Measurements from ENCODE around the gene TPSAB1. TPM values are rescaled to one million over a fixed set of nuclear protein-coding genes. Genes with fewer than 3 reads are reported as not detected.

The TPSAB1 gene
- total RNA-seq, 2 experiments from 2014 or later = not detected

GRCh38 chr16:1277617-1278282, 37.2 kb downstream of the TPSAB1 start:
- Mint-ChIP-seq H3K27ac (no peak overlapping the region), H3K4me1 (no peaks in the 10 kb centered on the region), H3K27me3 (peaks cover 13% of the 10 kb centered on the region), H3K9me3 (ENCODE audit: low read depth) (no peaks in the 10 kb centered on the region), H3K4me3 (no peak overlapping the region), H3K36me3 (ENCODE audit: low read depth) (no peaks in the 10 kb centered on the region)
- intact Hi-C loops (cut with DNase I, micrococcal nuclease) = no loop called here
- no peak for DNase-seq
- ChIA-PET CTCF (no interaction called here), POLR2A (no interaction called here)
- no peak for ATAC-seq

GRCh38 chr16:1278477-1278876, 38.0 kb downstream of the TPSAB1 start:
- Mint-ChIP-seq H3K36me3 (ENCODE audit: low read depth) (no peaks in the 10 kb centered on the region), H3K4me1 (no peaks in the 10 kb centered on the region), H3K27ac (no peak overlapping the region), H3K27me3 (peaks cover 10% of the 10 kb centered on the region), H3K4me3 (no peak overlapping the region), H3K9me3 (ENCODE audit: low read depth) (no peaks in the 10 kb centered on the region)
- ChIA-PET CTCF (no interaction called here), POLR2A (no interaction called here)
- intact Hi-C loops (cut with DNase I, micrococcal nuclease) = no loop called here
- ATAC-seq (no peak), DNase-seq (no peak)

- CTCF ChIA-PET = interaction anchor here (0.6 kb wide), 1 partner anchor 225 kb away, joined by 3 read pairs; no protein-coding TSS in a partner anchor
These were observed 38.8 kb downstream of the TPSAB1 start for GRCh38 chr16:1279081-1279944.

GRCh38 chr16:1279945-1280589, 39.6 kb downstream of the TPSAB1 start:
- H3K9me3 Mint-ChIP-seq (ENCODE audit: low read depth) = no peaks in the 10 kb centered on the region
- intact Hi-C loops (cut with DNase I, micrococcal nuclease) = no loop called here
- H3K4me3 Mint-ChIP-seq = no peak overlapping the region
- H3K27ac Mint-ChIP-seq = no peak overlapping the region
- H3K36me3 Mint-ChIP-seq (ENCODE audit: low read depth) = no peaks in the 10 kb centered on the region
- H3K27me3 Mint-ChIP-seq = peaks cover 12% of the 10 kb centered on the region
- ChIA-PET POLR2A (no interaction called here), CTCF (interaction anchor here (0.6 to 0.8 kb wide), 2 partner anchors 22 to 224 kb away, joined by 3 to 9 read pairs; no protein-coding TSS in a partner anchor)
- no peaks in the 10 kb centered on the region for H3K4me1 Mint-ChIP-seq
- DNase-seq (no peak), ATAC-seq (no peak)

More at GRCh38 chr16:1279081-1279944, 38.8 kb downstream of the TPSAB1 start:
- no peaks in the 10 kb centered on the region for H3K36me3 Mint-ChIP-seq (ENCODE audit: low read depth)
- no peaks in the 10 kb centered on the region for H3K4me1 Mint-ChIP-seq
- POLR2A ChIA-PET = no interaction called here
- intact Hi-C loops (cut with DNase I, micrococcal nuclease) = no loop called here
- no peak overlapping the region for H3K27ac Mint-ChIP-seq
- ATAC-seq (no peak), DNase-seq (no peak)
- H3K9me3 Mint-ChIP-seq (ENCODE audit: low read depth) = no peaks in the 10 kb centered on the region
- no peak overlapping the region for H3K4me3 Mint-ChIP-seq
- H3K27me3 Mint-ChIP-seq = peaks cover 11% of the 10 kb centered on the region

- no peak for DNase-seq
- H3K27me3 Mint-ChIP-seq = peaks cover 6% of the 10 kb centered on the region
- no peak overlapping the region for H3K27ac Mint-ChIP-seq
- H3K9me3 Mint-ChIP-seq (ENCODE audit: low read depth) = no peaks in the 10 kb centered on the region
- no peak for ATAC-seq
- H3K4me3 Mint-ChIP-seq = no peak overlapping the region
- no peaks in the 10 kb centered on the region for H3K36me3 Mint-ChIP-seq (ENCODE audit: low read depth)
- POLR2A ChIA-PET = no interaction called here
- CTCF ChIA-PET = interaction anchor here (0.8 kb wide), 1 partner anchor 21 kb away, joined by 9 read pairs; no protein-coding TSS in a partner anchor
- intact Hi-C loops (cut with DNase I, micrococcal nuclease) = no loop called here
- H3K4me1 Mint-ChIP-seq = no peaks in the 10 kb centered on the region
These were observed 40.3 kb downstream of the TPSAB1 start for GRCh38 chr16:1280783-1281182.

GRCh38 chr16:1281517-1281916, 41.0 kb downstream of the TPSAB1 start:
- intact Hi-C loops (cut with DNase I, micrococcal nuclease) = no loop called here
- no peaks in the 10 kb centered on the region for H3K4me1 Mint-ChIP-seq
- H3K27ac Mint-ChIP-seq = no peak overlapping the region
- no peak overlapping the region for H3K4me3 Mint-ChIP-seq
- POLR2A ChIA-PET = no interaction called here
- H3K36me3 Mint-ChIP-seq (ENCODE audit: low read depth) = no peaks in the 10 kb centered on the region
- CTCF ChIA-PET = no interaction called here
- H3K27me3 Mint-ChIP-seq = peaks cover 5% of the 10 kb centered on the region
- DNase-seq (no peak), ATAC-seq (no peak)
- H3K9me3 Mint-ChIP-seq (ENCODE audit: low read depth) = no peaks in the 10 kb centered on the region

- CTCF ChIA-PET = interaction anchor here (0.7 kb wide), 1 partner anchor 20 kb away, joined by 3 read pairs; no protein-coding TSS in a partner anchor
- DNase-seq (no peak), ATAC-seq (no peak)
- peaks cover 5% of the 10 kb centered on the region for H3K27me3 Mint-ChIP-seq
- H3K27ac Mint-ChIP-seq = no peak overlapping the region
- POLR2A ChIA-PET = no interaction called here
- H3K4me1 Mint-ChIP-seq = no peaks in the 10 kb centered on the region
- no peaks in the 10 kb centered on the region for H3K36me3 Mint-ChIP-seq (ENCODE audit: low read depth)
- H3K9me3 Mint-ChIP-seq (ENCODE audit: low read depth) = no peaks in the 10 kb centered on the region
- intact Hi-C loops (cut with DNase I, micrococcal nuclease) = no loop called here
- no peak overlapping the region for H3K4me3 Mint-ChIP-seq
These were observed 41.9 kb downstream of the TPSAB1 start for GRCh38 chr16:1282324-1282973.

GRCh38 chr16:1283296-1283695, 42.8 kb downstream of the TPSAB1 start:
- Mint-ChIP-seq H3K4me1 (no peaks in the 10 kb centered on the region), H3K36me3 (ENCODE audit: low read depth) (no peaks in the 10 kb centered on the region), H3K27ac (no peak overlapping the region), H3K9me3 (ENCODE audit: low read depth) (no peaks in the 10 kb centered on the region), H3K27me3 (peaks cover 8% of the 10 kb centered on the region), H3K4me3 (no peak overlapping the region)
- ChIA-PET CTCF (interaction anchor here (0.7 kb wide), 1 partner anchor 19 kb away, joined by 3 read pairs; no protein-coding TSS in a partner anchor), POLR2A (no interaction called here)
- DNase-seq (no peak), ATAC-seq (no peak)
- intact Hi-C loops (cut with DNase I, micrococcal nuclease) = no loop called here

GRCh38 chr16:1283996-1284616, 43.6 kb downstream of the TPSAB1 start:
- H3K27ac Mint-ChIP-seq = no peak overlapping the region
- H3K4me3 Mint-ChIP-seq = no peak overlapping the region
- no peaks in the 10 kb centered on the region for H3K9me3 Mint-ChIP-seq (ENCODE audit: low read depth)
- no peaks in the 10 kb centered on the region for H3K4me1 Mint-ChIP-seq
- intact Hi-C loops (cut with DNase I, micrococcal nuclease) = no loop called here
- DNase-seq = no peak
- no peaks in the 10 kb centered on the region for H3K36me3 Mint-ChIP-seq (ENCODE audit: low read depth)
- POLR2A ChIA-PET = no interaction called here
- no peak for ATAC-seq
- CTCF ChIA-PET = interaction anchor here (0.6 kb wide), 1 partner anchor 1306 kb away, joined by 3 read pairs; no protein-coding TSS in a partner anchor
- H3K27me3 Mint-ChIP-seq = peaks cover 10% of the 10 kb centered on the region

GRCh38 chr16:1285669-1286512, 45.4 kb downstream of the TPSAB1 start:
- no peak overlapping the region for H3K4me3 Mint-ChIP-seq
- CTCF ChIA-PET = no interaction called here
- ATAC-seq = no peak
- H3K9me3 Mint-ChIP-seq (ENCODE audit: low read depth) = no peaks in the 10 kb centered on the region
- no peaks in the 10 kb centered on the region for H3K36me3 Mint-ChIP-seq (ENCODE audit: low read depth)
- intact Hi-C loops (cut with DNase I, micrococcal nuclease) = no loop called here
- H3K27ac Mint-ChIP-seq = no peak overlapping the region
- peaks cover 23% of the 10 kb centered on the region for H3K27me3 Mint-ChIP-seq
- DNase-seq = no peak
- POLR2A ChIA-PET = no interaction called here
- no peaks in the 10 kb centered on the region for H3K4me1 Mint-ChIP-seq
